Activated CD4-positive, alpha-beta T cell treated with anti-CD3 and anti-CD28 coated beads for 36 hours (primary cell): ENCODE results near the gene KANSL2. TPM values are rescaled to one million over a fixed set of nuclear protein-coding genes. Genes with fewer than 3 reads are reported as not detected.
"Not testable (repeated sequence)": the region's sequence is repeated elsewhere in the genome, so short reads cannot be mapped to it uniquely, and the experiment has no call there.

Experiments
- ATAC-seq: fragments of 200-7000 bp; cut with Tn5 transposase; one replicate; pipeline ENCODE4 v1.10.0; 2021; ENCODE audit warnings: mild to moderate bottlenecking, moderate library complexity
- CTCF ChIA-PET: fragments of 350-600 bp; sonication (Branson Sonifier 250); formaldehyde crosslinking; loops from one replicate; lab custom pipeline; 2021; ENCODE audit warnings: antibody characterized with exemption; lab: Charles Lee
- POLR2A ChIA-PET: fragments of 350-600 bp; sonication (Branson Sonifier 250); formaldehyde crosslinking; loops from one replicate; lab custom pipeline; 2021; ENCODE audit warnings: antibody characterized with exemption, inconsistent platforms; lab: Charles Lee
- DNase-seq: peaks from one replicate; pipeline ENCODE4 v3.0.0-alpha.2; 2020
- H3K27ac Mint-ChIP-seq: one replicate; pipeline ENCODE4 v1.8.0; 2021; ENCODE audit warnings: mixed read lengths
- H3K27me3 Mint-ChIP-seq: one replicate; pipeline ENCODE4 v1.8.0; 2021; ENCODE audit warnings: mixed read lengths
- H3K36me3 Mint-ChIP-seq: one replicate; pipeline ENCODE4 v1.8.0; 2021; ENCODE audit warnings: low read depth, mixed read lengths
- H3K4me1 Mint-ChIP-seq: one replicate; pipeline ENCODE4 v1.8.0; 2021; ENCODE audit warnings: mixed read lengths
- H3K4me3 Mint-ChIP-seq: one replicate; pipeline ENCODE4 v1.8.0; 2021; ENCODE audit warnings: mild to moderate bottlenecking, moderate library complexity, mixed read lengths
- H3K9me3 Mint-ChIP-seq: one replicate; pipeline ENCODE4 v1.8.0; 2021; ENCODE audit warnings: low read depth, mixed read lengths
- intact Hi-C, 2 experiments: fragments of 100-400 bp; cut with DNase I in 1 of 2; cut with micrococcal nuclease in 1 of 2; formaldehyde crosslinking; loops; one replicate each; pipeline versions ENCODE4 v1.14.2 to v1.15.1; 2022 to 2024; cut with DNase I, micrococcal nuclease
- microRNA-seq: library from miRNA; unstranded; fragments of <30 nt; microRNA quantifications from one replicate; pipeline ENCODE4 v1.2.0, GENCODE V29; 2021; ENCODE audit warnings: borderline replicate concordance
- total RNA-seq, 2 experiments: library from RNA; stranded (reverse); gene quantifications; one replicate each; pipeline ENCODE4 v1.2.3, GENCODE V29; 2021

Gene KANSL2
- total RNA-seq, 2 experiments from 2014 or later: 44.0 to 59.8 TPM

GRCh38 chr12:48622997-48623396 lies 59.0 kb downstream of the KANSL2 start:
- CTCF ChIA-PET: interaction anchor here (0.7 to 10.7 kb wide), 4 partner anchors 23 to 713 kb away, joined by 3 to 134 read pairs (median 4); no protein-coding TSS in a partner anchor
- not testable (repeated sequence) for ATAC-seq, H3K27ac Mint-ChIP-seq, H3K4me1 Mint-ChIP-seq, H3K36me3 Mint-ChIP-seq, DNase-seq, H3K9me3 Mint-ChIP-seq, H3K4me3 Mint-ChIP-seq
- POLR2A ChIA-PET: interaction anchor here (0.6 kb wide), 1 partner anchor 643 kb away, joined by 6 read pairs; no protein-coding TSS in a partner anchor
- peaks cover 21% of the 10 kb centered on the region for H3K27me3 Mint-ChIP-seq
- intact Hi-C loops: loop anchor here in 1 of 2 experiments (10.0 kb wide), 1 partner anchor 172 kb away; no protein-coding TSS in a partner anchor

GRCh38 chr12:48618541-48618940 lies 63.5 kb downstream of the KANSL2 start:
- Mint-ChIP-seq H3K36me3 (no peaks in the 10 kb centered on the region), H3K27ac (no peak overlapping the region), H3K4me1 (no peaks in the 10 kb centered on the region), H3K4me3 (no peak overlapping the region), H3K9me3 (peaks cover 8% of the 10 kb centered on the region), H3K27me3 (peaks cover 30% of the 10 kb centered on the region)
- intact Hi-C loops: loop anchor here (1.0 to 5.0 kb wide), 4 partner anchors 76 to 901 kb away; no protein-coding TSS in a partner anchor
- ATAC-seq (peak; percentile 89), DNase-seq (peak; percentile 85)
- ChIA-PET POLR2A (interaction anchor here (0.7 kb wide), 1 partner anchor 306 kb away, joined by 3 read pairs; no protein-coding TSS in a partner anchor), CTCF (interaction anchor here (0.6 to 10.7 kb wide), 52 partner anchors 9 to 576 kb away, joined by 3 to 134 read pairs (median 4); partner anchors contain the start of genes CCDC184, PFKM and ZNF641)

- CTCF ChIA-PET: interaction anchor here (10.7 kb wide), 1 partner anchor 73 kb away, joined by 134 read pairs; no protein-coding TSS in a partner anchor
- DNase-seq: no peak
- Mint-ChIP-seq H3K4me1 (no peaks in the 10 kb centered on the region), H3K36me3 (no peaks in the 10 kb centered on the region), H3K4me3 (no peak overlapping the region), H3K9me3 (peaks cover 19% of the 10 kb centered on the region), H3K27me3 (peaks cover 37% of the 10 kb centered on the region), H3K27ac (no peak overlapping the region)
- intact Hi-C loops: loop anchor here (5.0 kb wide), 2 partner anchors 418 to 898 kb away; no protein-coding TSS in a partner anchor
- ATAC-seq: no peak
- POLR2A ChIA-PET: no interaction called here
These were observed 66.4 kb downstream of the KANSL2 start for GRCh38 chr12:48615681-48616080.

- H3K27ac Mint-ChIP-seq: no peak overlapping the region
- no peaks in the 10 kb centered on the region for H3K36me3 Mint-ChIP-seq
- peaks cover 25% of the 10 kb centered on the region for H3K27me3 Mint-ChIP-seq
- ChIA-PET CTCF (no interaction called here), POLR2A (no interaction called here)
- intact Hi-C loops: no loop called here
- ATAC-seq (no peak), DNase-seq (no peak)
- no peaks in the 10 kb centered on the region for H3K4me1 Mint-ChIP-seq
- no peak overlapping the region for H3K4me3 Mint-ChIP-seq
- peaks cover 21% of the 10 kb centered on the region for H3K9me3 Mint-ChIP-seq
These were observed 68.7 kb downstream of the KANSL2 start for GRCh38 chr12:48613321-48613720.

Small RNA genes within 50 kb of the gene (microRNA-seq; reads per million reads assigned to microRNA genes)
- 5.3 reads per million, percentile 16 among the genes with 10 or more reads in this experiment for gene MIR1291

Other genes starting within 250 kb of the KANSL2 start
- gene ANP32D, start 209.7 kb downstream of the KANSL2 start, total RNA-seq: not detected
- not detected for gene C12orf54, start 199.7 kb downstream of the KANSL2 start, total RNA-seq
- not detected for gene OR8S1, start 156.6 kb downstream of the KANSL2 start, total RNA-seq
- gene LALBA, start 112.2 kb downstream of the KANSL2 start, total RNA-seq: not detected
- 10 to 100 TPM; 82.2 to 85.1 TPM for gene CCNT1, start 34.5 kb upstream of the KANSL2 start, total RNA-seq
- gene ADCY6, start 106.9 kb upstream of the KANSL2 start, total RNA-seq: under 1 TPM; 0.05 to 0.09 TPM
- gene CACNB3, start 136.3 kb upstream of the KANSL2 start, total RNA-seq: 10 to 100 TPM; 11.5 to 16.1 TPM
- 100 to 1,000 TPM; 115 to 120 TPM for gene DDX23, start 169.9 kb upstream of the KANSL2 start, total RNA-seq
- 1 to 10 TPM; 2.2 to 3.3 TPM for gene RND1, start 183.6 kb upstream of the KANSL2 start, total RNA-seq
- gene FKBP11, start 243.3 kb upstream of the KANSL2 start, total RNA-seq: 10 to 100 TPM; 56.8 to 63.8 TPM